HEK293 (cell line): ENCODE results near the gene CCDC30.

ENCODE experiments used
- CTCF ChIA-PET: fragments of 350-600 bp; formaldehyde crosslinking; extraction: SDS; loops from one replicate; lab custom pipeline; 2021; ENCODE audit warnings: antibody characterized with exemption; lab: Yijun Ruan, JAX
- POLR2A ChIA-PET: fragments of 300-600 bp; formaldehyde crosslinking; extraction: SDS; loops from one replicate; lab custom pipeline; 2020; ENCODE audit warnings: antibody characterized with exemption, inconsistent platforms; lab: Yijun Ruan, JAX
- H3K27ac ChIP-seq: fragments of 200-500 bp; sonication (Bioruptor generic); 2 replicates; pipeline ENCODE4 v1.5.1; 2014; ENCODE audit warnings: low read depth, low read length, control low read depth, inconsistent platforms; ENCODE audit errors: extremely low read depth
- H3K36me3 ChIP-seq, 2 experiments: fragments of 200-500 bp in 1 of 2; sonication (Bioruptor generic) in 1 of 2; 1 replicate in 1 of 2; 2 replicates in 1 of 2; pipeline ENCODE4 v1.5.1; 2014 to 2017; ENCODE audit warnings: inconsistent platforms in 2 of 2, low read length in 2 of 2; ENCODE audit not compliant: control insufficient read depth in 2 of 2, insufficient read depth in 1 of 2
- H3K4me1 ChIP-seq: fragments of 200-500 bp; sonication (Bioruptor generic); 2 replicates; pipeline ENCODE4 v1.5.1; 2014; ENCODE audit warnings: mild to moderate bottlenecking, low read length, inconsistent platforms; ENCODE audit not compliant: control insufficient read depth, insufficient read depth
- H3K4me3 ChIP-seq: 2 replicates; pipeline ENCODE4 v1.5.1; 2011; ENCODE audit warnings: low read depth, mild to moderate bottlenecking, control low read depth, low read length, moderate library complexity
- H3K9me3 ChIP-seq: fragments of 200-500 bp; sonication (Bioruptor generic); 2 replicates; pipeline ENCODE4 v1.5.1; 2014; ENCODE audit warnings: low read depth, low read length, inconsistent platforms; ENCODE audit not compliant: control insufficient read depth, insufficient read depth
- ATF2 ChIP-seq: fragments of 450-650 bp; formaldehyde crosslinking; IDR thresholded peaks from 2 replicates; pipeline ENCODE4 v1.5.1; 2016; ENCODE audit warnings: missing biosample characterization, missing genetic modification characterization, low read depth
- GLI2 ChIP-seq: fragments of 450-650 bp; formaldehyde crosslinking; IDR thresholded peaks from 2 replicates; pipeline ENCODE4; 2017; ENCODE audit warnings: missing biosample characterization, missing genetic modification characterization, low read depth, borderline replicate concordance
- GLI4 ChIP-seq: fragments of 450-650 bp; formaldehyde crosslinking; IDR thresholded peaks from 2 replicates; pipeline ENCODE4 v1.5.1; 2016; ENCODE audit warnings: missing biosample characterization, missing genetic modification characterization
- KLF1 ChIP-seq: fragments of 450-650 bp; formaldehyde crosslinking; IDR thresholded peaks from 2 replicates; pipeline ENCODE4 v1.5.1; 2016; ENCODE audit warnings: missing biosample characterization, missing genetic modification characterization
- OSR2 ChIP-seq: fragments of 450-650 bp; formaldehyde crosslinking; IDR thresholded peaks from 2 replicates; pipeline ENCODE4 v1.5.1; 2016; ENCODE audit warnings: missing biosample characterization, missing genetic modification characterization
- OVOL3 ChIP-seq: fragments of 450-650 bp; formaldehyde crosslinking; IDR thresholded peaks from 2 replicates; pipeline ENCODE4 v1.5.1; 2016; ENCODE audit warnings: missing biosample characterization, missing genetic modification characterization
- PRDM10 ChIP-seq: fragments of 450-650 bp; formaldehyde crosslinking; IDR thresholded peaks from 2 replicates; pipeline ENCODE4 v1.5.1; 2016; ENCODE audit warnings: missing biosample characterization, missing genetic modification characterization
- RBAK ChIP-seq: fragments of 450-650 bp; formaldehyde crosslinking; IDR thresholded peaks from 2 replicates; pipeline ENCODE4 v1.5.1; 2016; ENCODE audit warnings: missing biosample characterization, missing genetic modification characterization
- SALL2 ChIP-seq: fragments of 450-650 bp; formaldehyde crosslinking; IDR thresholded peaks from 2 replicates; pipeline ENCODE4 v1.5.0; 2017; ENCODE audit warnings: missing biosample characterization, mild to moderate bottlenecking, missing genetic modification characterization, borderline replicate concordance
- SCRT1 ChIP-seq: fragments of 450-650 bp; formaldehyde crosslinking; IDR thresholded peaks from 2 replicates; pipeline ENCODE4 v1.5.1; 2016; ENCODE audit warnings: missing biosample characterization, missing genetic modification characterization, borderline replicate concordance
- ZNF169 ChIP-seq: fragments of 450-650 bp; formaldehyde crosslinking; IDR thresholded peaks from 2 replicates; pipeline ENCODE4 v1.5.1; 2016; ENCODE audit warnings: missing biosample characterization, missing genetic modification characterization
- ZNF175 ChIP-seq: fragments of 450-650 bp; formaldehyde crosslinking; IDR thresholded peaks from 2 replicates; pipeline ENCODE4 v1.5.1; 2016; ENCODE audit warnings: missing biosample characterization, missing genetic modification characterization
- ZNF362 ChIP-seq: fragments of 450-650 bp; formaldehyde crosslinking; IDR thresholded peaks from 2 replicates; pipeline ENCODE4 v1.5.1; 2016; ENCODE audit warnings: missing biosample characterization, missing genetic modification characterization
- ZNF398 ChIP-seq: fragments of 450-650 bp; formaldehyde crosslinking; IDR thresholded peaks from 2 replicates; pipeline ENCODE4 v1.5.1; 2017; ENCODE audit warnings: missing biosample characterization, missing genetic modification characterization
- ZNF416 ChIP-seq: fragments of 450-650 bp; formaldehyde crosslinking; IDR thresholded peaks from 2 replicates; pipeline ENCODE4 v1.5.1; 2016; ENCODE audit warnings: missing biosample characterization, missing genetic modification characterization
- ZNF549 ChIP-seq: fragments of 450-650 bp; IDR thresholded peaks from 2 replicates; pipeline ENCODE4 v1.5.1; 2018; ENCODE audit warnings: missing biosample characterization, missing genetic modification characterization, mild to moderate bottlenecking, inconsistent platforms, moderate library complexity
- ZNF585B ChIP-seq: fragments of 450-650 bp; formaldehyde crosslinking; IDR thresholded peaks from 2 replicates; pipeline ENCODE4 v1.5.1; 2016; ENCODE audit warnings: missing biosample characterization, missing genetic modification characterization
- ZNF624 ChIP-seq: fragments of 450-650 bp; formaldehyde crosslinking; IDR thresholded peaks from 2 replicates; pipeline ENCODE4 v1.5.1; 2017; ENCODE audit warnings: missing biosample characterization, missing genetic modification characterization
- ZNF692 ChIP-seq: fragments of 450-650 bp; formaldehyde crosslinking; IDR thresholded peaks from 2 replicates; pipeline ENCODE4 v1.5.1; 2016; ENCODE audit warnings: missing biosample characterization, missing genetic modification characterization
- ZNF747 ChIP-seq: fragments of 450-650 bp; formaldehyde crosslinking; IDR thresholded peaks from 2 replicates; pipeline ENCODE4 v1.5.1; 2016; ENCODE audit warnings: missing biosample characterization, missing genetic modification characterization
- ZNF777 ChIP-seq: fragments of 450-650 bp; formaldehyde crosslinking; IDR thresholded peaks from 2 replicates; pipeline ENCODE4 v1.5.1; 2017; ENCODE audit warnings: missing biosample characterization, missing genetic modification characterization, borderline replicate concordance
- ZNF792 ChIP-seq: fragments of 450-650 bp; formaldehyde crosslinking; IDR thresholded peaks from 2 replicates; pipeline ENCODE4 v1.5.1; 2016; ENCODE audit warnings: missing biosample characterization, missing genetic modification characterization

CCDC30 gene

GRCh38 chr1:42675467-42675866, 212.4 kb downstream of the CCDC30 start:
- peaks cover 13 to 63% of the 10 kb centered on the region in 2 experiments; a peak in 2 of 3 replicates for H3K36me3 ChIP-seq
- H3K9me3 ChIP-seq: no peaks in the 10 kb centered on the region
- no peak overlapping the region for H3K4me3 ChIP-seq
- H3K4me1 ChIP-seq: no peaks in the 10 kb centered on the region
- H3K27ac ChIP-seq: no peak overlapping the region
- ChIA-PET POLR2A (no interaction called here), CTCF (interaction anchor here (0.8 kb wide), 1 partner anchor 13 kb away, joined by 4 read pairs; no protein-coding TSS in a partner anchor)
- no peak for TF ChIP-seq OSR2
- TF ChIP-seq RBAK (tag by site-specific recombination): no peak
- TF ChIP-seq ZNF549 (tag by site-specific recombination): no peak
- no peak for TF ChIP-seq ZNF692
- TF ChIP-seq ZNF169: no peak
- no peak for TF ChIP-seq OVOL3
- TF ChIP-seq GLI2 (tag by site-specific recombination): no peak
- no peak for TF ChIP-seq SCRT1 (tag by site-specific recombination)
- no peak for TF ChIP-seq ZNF416
- TF ChIP-seq ZNF398 (tag by site-specific recombination): no peak
- TF ChIP-seq KLF1: no peak

DNA sequence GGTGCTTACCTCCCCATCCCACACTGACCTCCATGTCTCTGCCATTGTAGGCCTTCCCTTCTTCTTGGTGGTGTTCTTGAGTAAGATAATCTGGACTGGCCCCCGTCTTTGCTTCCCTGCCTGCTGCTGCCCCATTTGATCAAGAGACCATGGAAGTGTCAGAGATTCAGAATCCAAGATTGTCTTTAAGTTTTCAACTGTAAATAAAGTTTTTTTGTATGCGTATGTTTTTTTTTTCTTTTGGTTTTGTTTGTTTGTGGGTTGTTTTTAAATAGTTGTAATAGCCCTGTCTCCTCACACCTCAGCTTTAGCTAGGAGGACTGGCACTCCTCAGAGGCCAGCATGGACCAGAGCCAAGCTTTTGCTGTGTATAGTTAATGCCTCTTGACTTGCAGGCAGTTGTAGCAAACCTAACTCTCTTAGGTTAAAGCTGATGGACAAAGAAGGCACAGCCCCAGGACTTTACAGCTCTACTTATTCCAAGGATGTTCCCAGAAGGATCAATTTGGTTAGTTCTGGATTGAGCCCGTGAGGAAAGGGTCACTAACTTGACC, 213.5 kb downstream of the CCDC30 start:
- Histone ChIP-seq H3K36me3 (peaks cover 4 to 54% of the 10 kb centered on the region in 2 experiments; a peak in 2 of 3 replicates), H3K27ac (no peak overlapping the region), H3K4me3 (no peak overlapping the region), H3K4me1 (no peaks in the 10 kb centered on the region), H3K9me3 (no peaks in the 10 kb centered on the region)
- no peak for TF ChIP-seq ATF2 (tag by site-specific recombination)
- TF ChIP-seq PRDM10 (tag by site-specific recombination): no peak
- no peak for TF ChIP-seq ZNF585B (tag by site-specific recombination)
- no peak for TF ChIP-seq ZNF747 (tag by site-specific recombination)
- no peak for TF ChIP-seq ZNF362
- no peak for TF ChIP-seq GLI4 (tag by site-specific recombination)
- no peak for TF ChIP-seq ZNF792 (tag by site-specific recombination)
- TF ChIP-seq SALL2 (tag by site-specific recombination): no peak
- no peak for TF ChIP-seq ZNF777
- no peak for TF ChIP-seq ZNF175 (tag by site-specific recombination)
- TF ChIP-seq ZNF624 (tag by site-specific recombination): no peak
- ChIA-PET CTCF (no interaction called here), POLR2A (no interaction called here)
